IPS DF 19.7 (cell line): Measurements from ENCODE around the gene PEX26.
"Not testable (repeated sequence)": the region's sequence is repeated elsewhere in the genome, so short reads cannot be mapped to it uniquely, and the experiment has no call there.

Source experiments
- DNase-seq: peaks from one replicate; pipeline ENCODE4 v3.0.0-alpha.2; 2013; ENCODE audit warnings: low read depth, low spot score

PEX26 gene

DNA sequence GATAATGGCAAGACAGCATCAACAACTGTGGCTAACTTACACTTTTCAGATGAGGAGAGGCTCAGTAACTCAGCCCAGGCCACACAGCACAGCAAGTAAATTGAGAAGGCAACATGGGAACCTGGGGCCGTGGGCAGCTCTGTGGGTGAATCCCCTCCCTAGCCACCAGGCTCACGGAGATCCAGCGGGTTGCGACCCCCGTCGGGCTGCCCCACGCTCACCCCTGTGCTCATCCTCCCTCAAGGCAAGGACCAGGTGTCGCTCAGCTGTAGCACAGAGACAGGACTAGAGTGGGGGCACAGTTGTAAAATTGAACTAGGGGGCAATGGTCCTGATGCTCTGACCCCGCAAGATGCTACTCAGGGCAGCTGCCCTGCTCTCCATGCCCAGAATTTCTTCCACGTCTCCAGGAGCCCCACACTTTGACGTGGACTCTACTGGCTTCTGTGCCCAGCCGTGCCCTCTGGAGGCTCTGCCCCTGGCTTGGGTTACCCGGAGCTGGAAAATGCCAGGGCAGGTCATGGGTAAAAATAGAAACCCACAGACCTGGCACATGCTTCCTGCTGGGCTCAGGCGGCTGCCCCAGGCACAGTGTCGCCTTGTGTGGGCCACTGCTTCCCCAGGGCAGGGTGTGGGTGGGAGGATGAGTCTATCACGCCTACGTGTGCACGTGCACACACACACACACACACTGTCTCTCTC, 41.8 kb downstream of the PEX26 start:
- no peak for DNase-seq

- no peak for DNase-seq
Measured at GRCh38 chr22:18120857-18121256, 43.1 kb downstream of the PEX26 start.

DNA sequence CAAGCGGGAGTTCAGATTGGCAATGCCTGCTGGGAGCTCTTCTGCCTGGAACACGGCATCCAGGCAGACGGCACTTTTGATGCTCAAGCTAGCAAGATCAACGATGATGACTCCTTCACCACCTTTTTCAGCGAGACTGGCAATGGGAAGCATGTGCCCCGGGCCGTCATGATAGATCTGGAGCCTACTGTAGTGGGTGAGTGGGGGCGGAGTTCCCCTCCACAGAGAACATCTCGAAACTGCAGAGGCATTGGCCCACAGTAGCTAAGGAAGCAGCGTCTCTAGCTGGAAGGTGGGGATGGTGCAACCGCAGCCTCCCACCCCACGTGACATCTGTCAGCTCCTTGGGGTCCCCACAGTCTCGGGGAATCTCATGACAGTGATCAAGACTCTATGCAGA, 43.7 kb downstream of the PEX26 start:
- no peak for DNase-seq

DNA sequence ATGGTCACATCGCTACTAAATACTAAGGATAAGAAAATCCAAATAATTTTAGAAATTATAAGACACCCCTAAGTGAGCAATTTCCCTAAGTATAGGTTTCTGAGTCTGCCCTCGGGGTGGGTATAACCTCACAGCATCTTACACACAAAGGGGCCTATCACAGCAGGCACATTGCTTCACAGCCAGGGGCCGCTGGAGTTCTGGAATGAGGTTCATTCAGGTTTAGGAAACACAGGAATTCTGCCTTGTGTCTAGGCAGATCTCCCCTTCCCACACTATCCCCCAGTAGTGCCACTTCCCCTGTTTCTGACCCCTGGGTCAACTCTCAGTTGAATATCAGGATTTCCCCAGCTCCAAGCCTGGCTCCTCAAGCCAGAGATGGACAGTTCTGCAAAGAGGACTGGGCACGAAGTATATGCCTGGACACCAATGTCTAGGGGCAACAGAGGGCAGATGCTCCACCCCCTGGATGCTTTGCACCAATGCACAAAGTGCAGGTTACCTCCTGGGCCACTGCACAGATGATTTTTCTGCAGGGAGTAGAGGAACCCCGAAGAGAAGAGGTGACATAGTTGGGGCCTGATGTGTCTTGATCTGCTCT, 44.3 kb downstream of the PEX26 start:
- DNase-seq: no peak

DNA sequence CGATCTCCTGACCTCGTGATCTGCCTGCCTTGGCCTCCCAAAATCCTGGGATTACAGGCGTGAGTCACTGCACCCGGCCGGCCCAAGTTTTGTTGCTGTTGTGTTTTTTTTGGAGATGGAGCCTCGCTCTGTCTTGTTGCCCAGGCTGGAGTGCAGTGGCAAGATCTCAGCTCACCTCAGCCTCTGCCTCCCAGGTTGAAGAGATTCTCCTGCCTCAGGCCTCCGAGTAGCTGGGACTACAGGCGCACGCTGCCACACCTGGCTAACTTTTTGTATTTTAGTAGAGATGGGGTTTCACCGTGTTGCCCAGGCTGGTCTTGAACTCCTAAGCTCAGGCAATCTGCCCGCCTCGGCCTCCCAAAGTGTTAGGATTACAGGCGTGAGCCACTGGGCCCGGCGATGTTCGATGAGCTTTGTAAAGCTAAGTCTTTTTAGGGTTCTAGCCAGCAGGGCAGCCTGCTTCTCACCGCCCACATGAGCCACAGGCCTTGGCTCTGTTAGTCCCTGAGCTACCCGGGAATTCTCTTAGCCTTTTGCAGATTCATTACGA, 45.8 kb downstream of the PEX26 start:
- DNase-seq: not testable (repeated sequence)

DNA sequence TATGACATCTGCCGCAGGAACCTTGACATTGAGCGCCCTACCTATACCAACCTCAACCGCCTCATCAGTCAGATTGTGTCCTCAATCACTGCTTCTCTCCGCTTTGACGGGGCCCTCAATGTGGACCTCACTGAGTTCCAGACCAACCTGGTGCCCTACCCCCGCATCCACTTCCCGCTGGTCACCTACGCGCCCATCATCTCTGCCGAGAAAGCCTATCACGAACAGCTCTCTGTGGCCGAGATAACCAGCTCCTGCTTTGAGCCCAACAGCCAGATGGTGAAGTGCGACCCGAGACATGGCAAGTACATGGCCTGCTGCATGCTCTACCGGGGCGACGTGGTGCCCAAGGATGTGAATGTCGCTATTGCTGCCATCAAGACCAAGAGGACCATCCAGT, 48.8 kb downstream of the PEX26 start:
- DNase-seq: no peak

DNA sequence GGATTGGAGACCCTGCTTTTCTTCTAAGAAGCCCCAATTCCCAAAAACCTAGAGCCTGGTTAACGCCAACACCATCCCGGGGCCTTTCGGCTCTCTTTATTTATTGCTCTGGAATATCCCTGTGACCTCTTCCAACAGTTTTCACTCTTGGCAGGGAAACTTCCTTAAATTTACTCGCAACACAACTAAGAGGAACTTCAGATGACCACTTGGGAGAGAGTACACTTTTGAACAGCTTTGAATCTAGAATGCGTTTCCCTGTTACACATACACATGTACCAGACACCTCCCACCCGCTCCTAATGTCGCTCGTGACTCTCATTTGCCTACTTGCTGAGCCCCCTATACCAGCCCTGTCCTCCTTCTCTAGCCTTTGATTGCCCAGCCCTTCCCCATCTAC, 52.2 kb downstream of the PEX26 start:
- no peak for DNase-seq

GRCh38 chr22:18130699-18131429, 53.1 kb downstream of the PEX26 start:
- DNase-seq: no peak

DNA sequence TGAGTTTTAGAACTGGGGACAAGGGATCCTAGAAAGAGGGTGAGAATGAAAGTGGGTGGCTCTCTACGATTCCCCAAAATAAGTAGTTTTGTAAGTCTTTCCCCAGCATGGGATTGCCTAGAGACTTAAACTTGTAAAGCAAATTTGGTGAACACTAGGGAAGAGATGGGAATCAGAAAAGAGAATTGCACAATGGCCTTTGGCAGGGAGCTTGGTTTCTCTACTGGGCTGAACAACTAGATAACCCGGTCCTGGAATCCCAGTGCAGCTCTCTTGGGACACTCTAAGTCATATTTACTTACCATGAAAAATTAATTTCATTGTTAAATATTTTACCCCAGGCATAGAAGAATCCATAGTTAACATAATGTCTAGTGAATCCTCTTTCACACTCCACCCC, 55.7 kb downstream of the PEX26 start:
- no peak for DNase-seq

DNA sequence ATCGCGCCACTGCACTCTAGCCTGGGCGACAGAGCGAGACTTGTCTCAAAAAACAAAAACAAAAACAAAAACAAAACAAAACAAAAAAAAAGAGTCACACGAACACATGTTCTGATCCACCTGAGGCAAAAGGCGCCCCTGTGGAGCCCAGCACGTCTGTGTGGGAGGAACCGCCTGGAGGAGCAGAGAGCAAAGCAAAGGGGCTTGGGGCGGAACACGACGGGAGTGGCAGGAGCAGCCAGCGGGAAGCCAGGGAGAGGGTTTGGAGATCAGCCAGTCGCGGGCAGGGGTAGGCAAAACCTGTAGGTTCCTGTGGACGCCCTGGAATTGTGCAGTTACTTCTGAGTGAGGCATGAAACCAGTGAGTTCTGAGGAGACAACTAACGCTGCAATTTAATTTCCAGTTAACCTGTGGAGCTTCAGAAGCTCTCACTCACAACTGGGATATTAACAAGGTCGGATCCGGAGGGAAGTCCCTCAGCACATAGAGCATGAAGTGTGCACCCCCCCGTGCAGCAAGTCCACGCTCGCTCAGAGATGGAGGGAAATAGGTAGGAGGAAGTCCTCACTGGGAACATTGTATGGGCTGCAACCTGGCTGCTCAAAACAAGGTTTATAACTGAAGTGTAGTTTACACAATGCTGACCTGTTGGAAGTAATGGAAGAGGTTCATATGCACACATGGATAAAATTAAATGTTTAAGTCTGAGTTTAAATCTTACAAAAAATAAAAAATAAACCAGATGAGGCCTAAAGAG, 59.0 kb downstream of the PEX26 start:
- DNase-seq: no peak

GRCh38 chr22:18141004-18141403, 63.2 kb downstream of the PEX26 start:
- not testable (repeated sequence) for DNase-seq

GRCh38 chr22:18144105-18144504, 66.3 kb downstream of the PEX26 start:
- no peak for DNase-seq

GRCh38 chr22:18145676-18146388, 68.0 kb downstream of the PEX26 start:
- DNase-seq: no peak

GRCh38 chr22:18146389-18146753, 68.6 kb downstream of the PEX26 start:
- no peak for DNase-seq

GRCh38 chr22:18147791-18148190, 70.0 kb downstream of the PEX26 start:
- no peak for DNase-seq

GRCh38 chr22:18148293-18148965, 70.6 kb downstream of the PEX26 start:
- DNase-seq: no peak

DNA sequence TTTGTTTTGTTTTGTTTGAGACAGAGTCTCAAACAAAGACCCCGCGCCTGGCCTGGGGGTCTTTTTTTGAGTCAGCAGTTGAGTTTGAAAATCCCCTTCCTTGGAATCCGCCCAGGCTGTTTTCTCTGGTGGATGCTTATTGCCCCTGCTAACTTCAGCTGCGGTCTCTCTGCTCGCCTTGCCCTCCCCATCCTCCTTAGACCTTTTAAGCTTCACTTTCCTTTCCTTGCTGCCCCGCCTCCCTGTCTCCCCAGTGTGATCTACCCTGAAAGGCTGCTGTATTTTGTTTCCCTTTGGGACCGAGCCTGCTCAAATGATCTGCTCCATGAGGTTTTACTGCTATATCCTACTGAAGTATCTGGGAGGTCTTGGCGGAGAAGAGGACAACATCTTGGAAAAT, 74.7 kb downstream of the PEX26 start:
- no peak for DNase-seq

GRCh38 chr22:18154821-18155390, 77.1 kb downstream of the PEX26 start:
- DNase-seq: no peak
